Epithelial cell of esophagus (primary cell): Measurements from ENCODE around the gene MTREX.

ENCODE experiments used
- DNase-seq: peaks from one replicate; pipeline ENCODE4 v3.0.0; 2010; ENCODE audit warnings: low read depth
- H3K4me3 ChIP-seq: 2 replicates; pipeline ENCODE4 v1.5.1; 2011; ENCODE audit warnings: mild to moderate bottlenecking, low read length, control low read depth
- TF ChIP-seq, protein P1 (sequence below): IDR thresholded peaks from 2 replicates; pipeline ENCODE4 v1.5.1; 2011; ENCODE audit warnings: low read depth, mild to moderate bottlenecking, low read length, control low read depth, inconsistent platforms; ENCODE audit not compliant: insufficient read depth; ENCODE audit errors: missing control alignments

The MTREX gene

DNA sequence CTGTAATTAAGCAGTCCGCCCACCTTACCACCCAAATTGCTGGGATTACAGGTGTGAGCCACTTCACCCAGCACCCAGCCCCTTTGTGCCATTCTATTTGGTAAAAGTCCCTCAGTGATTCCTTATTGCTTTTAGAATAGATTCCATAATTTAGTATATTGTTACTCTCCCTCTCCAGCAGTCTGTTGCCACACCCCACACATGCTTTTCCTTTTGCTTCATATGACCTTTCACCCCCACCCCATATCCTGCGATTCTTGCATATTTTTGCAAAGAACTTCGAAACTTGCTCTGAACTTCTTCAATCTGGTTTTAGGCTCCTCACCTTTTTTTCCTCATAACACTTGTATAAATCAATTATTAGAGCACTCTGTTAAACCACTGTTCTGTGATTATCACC lies 100.2 kb downstream of the MTREX start:
- no peak overlapping the region for H3K4me3 ChIP-seq
- TF ChIP-seq, protein P1, sequence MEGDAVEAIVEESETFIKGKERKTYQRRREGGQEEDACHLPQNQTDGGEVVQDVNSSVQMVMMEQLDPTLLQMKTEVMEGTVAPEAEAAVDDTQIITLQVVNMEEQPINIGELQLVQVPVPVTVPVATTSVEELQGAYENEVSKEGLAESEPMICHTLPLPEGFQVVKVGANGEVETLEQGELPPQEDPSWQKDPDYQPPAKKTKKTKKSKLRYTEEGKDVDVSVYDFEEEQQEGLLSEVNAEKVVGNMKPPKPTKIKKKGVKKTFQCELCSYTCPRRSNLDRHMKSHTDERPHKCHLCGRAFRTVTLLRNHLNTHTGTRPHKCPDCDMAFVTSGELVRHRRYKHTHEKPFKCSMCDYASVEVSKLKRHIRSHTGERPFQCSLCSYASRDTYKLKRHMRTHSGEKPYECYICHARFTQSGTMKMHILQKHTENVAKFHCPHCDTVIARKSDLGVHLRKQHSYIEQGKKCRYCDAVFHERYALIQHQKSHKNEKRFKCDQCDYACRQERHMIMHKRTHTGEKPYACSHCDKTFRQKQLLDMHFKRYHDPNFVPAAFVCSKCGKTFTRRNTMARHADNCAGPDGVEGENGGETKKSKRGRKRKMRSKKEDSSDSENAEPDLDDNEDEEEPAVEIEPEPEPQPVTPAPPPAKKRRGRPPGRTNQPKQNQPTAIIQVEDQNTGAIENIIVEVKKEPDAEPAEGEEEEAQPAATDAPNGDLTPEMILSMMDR, result no peak
- no peak for DNase-seq

DNA sequence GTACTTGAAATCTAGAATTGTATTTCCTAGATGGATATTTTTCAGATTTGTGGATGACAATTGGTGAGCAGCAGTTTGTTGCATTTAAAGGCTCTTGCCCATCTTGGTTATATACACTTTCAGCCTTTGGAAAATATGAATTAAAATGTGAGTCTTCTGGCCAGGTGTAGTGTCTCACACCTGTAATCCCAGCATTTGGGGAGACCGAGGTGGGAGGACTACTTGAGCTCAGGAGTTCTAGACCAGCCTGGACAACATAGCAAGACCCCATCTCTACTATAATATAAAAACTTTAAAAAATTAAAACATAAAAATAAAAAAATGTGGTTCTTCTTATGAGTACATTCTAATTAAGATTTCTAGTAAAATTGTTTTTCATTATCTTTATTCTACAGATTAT lies 102.0 kb downstream of the MTREX start:
- DNase-seq, result no peak
- no peak overlapping the region for H3K4me3 ChIP-seq
- TF ChIP-seq, protein P1, result no peak

DNA sequence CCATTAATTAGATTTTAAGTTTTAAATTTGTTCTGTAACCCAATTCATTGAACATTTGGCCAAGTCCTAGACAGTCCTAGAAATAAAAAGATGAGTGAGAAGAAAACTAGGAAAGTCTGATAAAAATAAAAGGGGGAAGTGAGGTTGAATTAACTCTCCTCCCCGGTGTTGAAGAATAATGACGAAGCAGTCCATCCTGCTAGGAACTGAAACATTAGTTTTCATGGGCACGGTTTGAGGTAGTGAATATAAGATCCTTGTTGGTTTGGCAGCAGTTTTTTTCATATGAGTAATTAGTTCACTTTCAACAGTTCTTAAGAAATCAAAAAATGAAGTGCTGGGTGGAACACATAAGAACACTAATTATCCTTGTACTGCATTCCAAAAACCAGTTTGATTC lies 103.1 kb downstream of the MTREX start:
- TF ChIP-seq, protein P1, result no peak
- no peak for DNase-seq
- no peak overlapping the region for H3K4me3 ChIP-seq

DNA sequence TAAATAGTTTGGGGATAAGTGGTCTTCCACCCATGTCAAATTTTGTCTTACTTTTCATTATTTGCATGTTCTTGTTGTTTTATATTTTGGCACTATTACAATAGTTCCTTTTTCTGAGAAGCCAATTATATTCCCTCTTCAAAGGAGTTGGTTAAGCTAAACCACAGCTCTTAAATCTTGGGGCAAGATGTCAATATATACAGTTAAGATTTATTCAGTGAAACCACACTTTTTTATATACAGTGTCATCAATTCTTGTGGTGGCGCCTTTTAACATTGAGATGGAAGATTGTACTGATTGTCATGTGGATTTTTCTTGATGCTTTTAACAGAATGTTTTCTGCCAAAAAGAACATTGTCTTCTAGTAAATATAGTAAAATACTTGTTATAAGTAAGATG lies 104.1 kb downstream of the MTREX start:
- TF ChIP-seq, protein P1, result no peak
- no peak overlapping the region for H3K4me3 ChIP-seq
- no peak for DNase-seq

DNA sequence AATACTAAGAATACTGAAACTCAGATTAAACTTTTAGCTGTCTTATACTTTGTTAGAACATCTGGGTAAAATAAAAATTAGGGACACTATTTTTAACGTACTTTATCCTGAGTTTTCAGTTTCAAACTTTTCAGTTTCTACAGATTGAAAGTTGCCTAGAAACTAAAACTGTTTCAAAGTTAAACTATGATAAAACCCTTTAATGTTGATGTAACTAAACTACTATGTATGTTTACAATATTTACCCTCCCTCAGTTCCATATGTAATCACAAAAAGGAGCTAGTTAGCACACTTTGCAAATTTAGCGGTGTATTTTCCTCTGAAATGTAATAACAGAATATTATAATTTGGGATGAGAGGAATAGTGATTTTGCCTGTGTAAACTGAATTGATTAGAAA lies 105.9 kb downstream of the MTREX start:
- DNase-seq, result no peak
- TF ChIP-seq, protein P1, result no peak
- no peak overlapping the region for H3K4me3 ChIP-seq

DNA sequence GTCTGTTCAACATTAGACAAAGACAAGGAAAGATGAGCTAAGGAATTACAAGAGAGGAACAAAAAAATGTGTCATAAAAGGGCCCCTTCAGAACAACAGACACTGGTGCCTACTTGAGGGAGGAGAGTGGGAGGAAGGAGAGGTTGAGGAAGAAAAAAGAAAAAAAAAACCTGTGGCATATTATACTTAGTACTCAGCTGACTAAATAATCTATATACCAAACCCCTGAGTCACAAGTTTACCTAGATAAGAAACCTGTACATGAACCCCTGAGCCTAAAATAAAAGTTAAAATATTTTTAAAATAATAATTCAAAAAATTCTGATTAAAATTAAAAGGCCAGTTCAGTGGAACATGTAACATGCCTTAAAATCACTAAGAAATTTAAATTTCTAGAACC lies 107.3 kb downstream of the MTREX start:
- no peak overlapping the region for H3K4me3 ChIP-seq
- TF ChIP-seq, protein P1, result no peak
- DNase-seq, result no peak

DNA sequence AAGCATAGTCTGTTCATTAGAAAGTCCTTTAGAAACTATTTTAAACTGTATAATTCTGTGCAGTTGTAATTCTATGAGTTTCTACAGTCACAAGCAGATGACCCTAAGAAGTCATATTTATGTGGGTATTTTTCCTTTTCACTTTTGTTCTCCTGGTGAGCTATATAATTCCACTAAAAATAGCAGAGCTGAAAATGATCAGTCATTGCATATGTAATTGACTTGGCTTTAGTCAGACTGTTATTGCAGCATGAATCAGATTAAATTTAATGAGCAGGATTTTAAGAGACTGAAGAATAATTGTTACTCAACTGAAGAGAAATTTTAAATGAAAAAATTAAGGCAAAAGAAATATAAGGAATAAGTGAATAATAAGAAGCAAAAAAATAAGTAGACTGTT lies 108.5 kb downstream of the MTREX start:
- TF ChIP-seq, protein P1, result no peak
- DNase-seq, result no peak
- H3K4me3 ChIP-seq, result no peak overlapping the region
